GM21825 (cell line): ENCODE results near the gene ATP12A.

Experiments
- ATAC-seq: cut with Tn5 transposase; IDR thresholded peaks from one replicate; pipeline ENCODE4 v1.9.1; 2021; ENCODE audit warnings: mild to moderate bottlenecking, moderate library complexity; ENCODE audit not compliant: unreplicated experiment

Gene ATP12A

GRCh38 chr13:24680258-24680920 lies at the start of gene ATP12A:
Gene ATP12A, plus strand, starts transcription at chr13:24680408. Its CDS starts 336 bp downstream, at chr13:24680744.
- ATAC-seq, result no peak

- ATAC-seq, result no peak
Observed at GRCh38 chr13:24630851-24631620, 49.2 kb upstream of the ATP12A start.

GRCh38 chr13:24631922-24632321 lies 48.3 kb upstream of the ATP12A start:
- ATAC-seq, result no peak

GRCh38 chr13:24632382-24633121 lies 47.7 kb upstream of the ATP12A start:
- no peak for ATAC-seq

GRCh38 chr13:24636776-24637175 lies 43.4 kb upstream of the ATP12A start:
- no peak for ATAC-seq

GRCh38 chr13:24638096-24638495 lies 42.1 kb upstream of the ATP12A start:
- no peak for ATAC-seq

GRCh38 chr13:24640752-24641151 lies 39.5 kb upstream of the ATP12A start:
- ATAC-seq, result no peak

- ATAC-seq, result no peak
Observed at GRCh38 chr13:24642219-24642618, 38.0 kb upstream of the ATP12A start.

- ATAC-seq, result no peak
Observed at GRCh38 chr13:24644036-24644435, 36.2 kb upstream of the ATP12A start.

GRCh38 chr13:24648271-24648670 lies 31.9 kb upstream of the ATP12A start:
- no peak for ATAC-seq

GRCh38 chr13:24648983-24649687 lies 31.1 kb upstream of the ATP12A start:
- no peak for ATAC-seq

GRCh38 chr13:24649688-24650043 lies 30.5 kb upstream of the ATP12A start:
- no peak for ATAC-seq

GRCh38 chr13:24650161-24650560 lies 30.0 kb upstream of the ATP12A start:
- ATAC-seq, result no peak

GRCh38 chr13:24651718-24652345 lies 28.4 kb upstream of the ATP12A start:
- ATAC-seq, result no peak

- no peak for ATAC-seq
Observed at GRCh38 chr13:24652359-24652758, 27.8 kb upstream of the ATP12A start.

- no peak for ATAC-seq
Observed at GRCh38 chr13:24654741-24655140, 25.5 kb upstream of the ATP12A start.

GRCh38 chr13:24659239-24659638 lies 21.0 kb upstream of the ATP12A start:
- no peak for ATAC-seq

GRCh38 chr13:24660023-24660741 lies 20.0 kb upstream of the ATP12A start:
- ATAC-seq, result no peak

- ATAC-seq, result no peak
Observed at GRCh38 chr13:24661713-24662112, 18.5 kb upstream of the ATP12A start.
